GM18907 (cell line): ENCODE results near the gene CDC14B.
"Not testable (repeated sequence)": the region's sequence is repeated elsewhere in the genome, so short reads cannot be mapped to it uniquely, and the experiment has no call there.

Source experiments
- ATAC-seq: cut with Tn5 transposase; IDR thresholded peaks from one replicate; pipeline ENCODE4 v1.9.1; 2021; ENCODE audit warnings: mild to moderate bottlenecking, moderate library complexity; ENCODE audit not compliant: unreplicated experiment

Gene CDC14B

GRCh38 chr9:96503918-96504317 lies 115.7 kb downstream of the CDC14B start:
- ATAC-seq, result no peak

- ATAC-seq, result not testable (repeated sequence)
Observed at GRCh38 chr9:96503374-96503748, 116.3 kb downstream of the CDC14B start.

- ATAC-seq, result no peak
Observed at GRCh38 chr9:96502539-96503373, 116.9 kb downstream of the CDC14B start.

- ATAC-seq, result no peak
Observed at GRCh38 chr9:96501633-96502538, 117.8 kb downstream of the CDC14B start.

GRCh38 chr9:96500696-96501632 lies 118.7 kb downstream of the CDC14B start:
- ATAC-seq, result no peak

- ATAC-seq, result no peak
Observed at GRCh38 chr9:96499257-96499656, 120.4 kb downstream of the CDC14B start.

- ATAC-seq, result no peak
Observed at GRCh38 chr9:96498796-96499195, 120.8 kb downstream of the CDC14B start.

GRCh38 chr9:96497117-96497399 lies 122.6 kb downstream of the CDC14B start:
- ATAC-seq, result no peak

DNA sequence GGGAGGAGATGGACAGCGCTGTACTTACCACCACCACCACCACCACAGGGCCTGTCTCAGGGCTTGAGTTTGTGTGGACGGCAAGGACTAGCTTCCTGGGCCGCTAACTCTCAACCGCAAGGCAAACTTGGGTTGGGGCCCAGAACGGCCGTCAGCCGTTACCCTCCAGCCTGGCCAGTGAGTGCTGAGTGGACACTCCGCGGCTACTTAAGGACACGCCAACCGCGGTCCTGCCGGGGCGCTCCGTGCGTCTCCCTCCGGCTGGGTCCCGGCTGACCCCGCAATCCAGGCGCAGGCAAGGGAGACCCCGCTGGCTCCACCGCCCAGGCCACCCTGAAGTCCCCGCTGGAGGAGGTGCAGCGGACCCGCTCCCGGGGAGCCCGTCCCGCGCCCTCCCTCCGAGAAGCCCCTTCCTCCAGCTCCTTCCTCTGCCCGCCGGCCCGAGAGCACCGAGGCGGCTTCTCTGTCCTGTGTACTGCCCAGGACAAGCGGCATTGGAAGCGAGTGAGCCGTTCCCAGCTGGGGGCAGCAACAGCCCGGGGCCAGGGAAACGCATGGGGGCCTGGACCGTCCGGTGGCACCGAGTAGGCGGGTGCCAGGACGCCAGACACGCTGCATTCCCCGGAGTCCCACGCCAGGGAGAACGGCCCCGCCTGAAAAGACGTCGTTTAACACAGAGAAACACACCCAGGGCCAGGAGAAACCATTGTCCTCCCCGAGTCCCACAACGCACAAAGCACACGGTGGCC lies 123.1 kb downstream of the CDC14B start:
- no peak for ATAC-seq

- ATAC-seq, result no peak
Observed at GRCh38 chr9:96495341-96495740, 124.3 kb downstream of the CDC14B start.

- ATAC-seq, result no peak
Observed at GRCh38 chr9:96494215-96494800, 125.3 kb downstream of the CDC14B start.

- no peak for ATAC-seq
Observed at GRCh38 chr9:96493757-96494156, 125.9 kb downstream of the CDC14B start.

GRCh38 chr9:96492993-96493531 lies 126.6 kb downstream of the CDC14B start:
- ATAC-seq, result no peak

GRCh38 chr9:96491880-96492525 lies 127.6 kb downstream of the CDC14B start:
- ATAC-seq, result no peak

GRCh38 chr9:96491079-96491879 lies 128.4 kb downstream of the CDC14B start:
- no peak for ATAC-seq

DNA sequence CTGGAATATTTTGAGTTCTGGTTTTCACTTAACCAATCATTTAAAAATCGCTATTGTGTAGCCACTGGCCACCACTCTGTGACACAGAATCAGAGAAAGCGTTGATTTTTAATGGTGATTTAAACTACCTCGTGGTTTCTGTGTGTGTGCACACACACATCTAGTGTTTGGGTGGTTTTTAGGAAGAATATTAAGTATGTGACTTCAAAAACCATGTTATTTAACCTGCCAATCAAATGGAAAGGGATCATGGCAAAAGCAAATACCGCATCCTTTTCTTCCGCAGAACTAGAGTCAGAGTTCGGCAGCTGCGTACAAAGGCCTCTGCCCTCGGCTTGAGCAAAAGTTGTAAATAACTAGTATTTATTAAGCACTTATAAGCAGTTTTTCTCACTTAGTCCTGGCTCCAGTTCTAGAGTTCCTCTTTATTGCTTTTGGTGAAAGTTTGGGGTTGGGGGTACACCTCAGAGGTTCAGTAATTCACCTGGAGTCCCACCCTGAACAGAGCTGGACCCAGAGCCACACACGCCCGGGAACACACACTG lies 129.0 kb downstream of the CDC14B start:
- ATAC-seq, result no peak

DNA sequence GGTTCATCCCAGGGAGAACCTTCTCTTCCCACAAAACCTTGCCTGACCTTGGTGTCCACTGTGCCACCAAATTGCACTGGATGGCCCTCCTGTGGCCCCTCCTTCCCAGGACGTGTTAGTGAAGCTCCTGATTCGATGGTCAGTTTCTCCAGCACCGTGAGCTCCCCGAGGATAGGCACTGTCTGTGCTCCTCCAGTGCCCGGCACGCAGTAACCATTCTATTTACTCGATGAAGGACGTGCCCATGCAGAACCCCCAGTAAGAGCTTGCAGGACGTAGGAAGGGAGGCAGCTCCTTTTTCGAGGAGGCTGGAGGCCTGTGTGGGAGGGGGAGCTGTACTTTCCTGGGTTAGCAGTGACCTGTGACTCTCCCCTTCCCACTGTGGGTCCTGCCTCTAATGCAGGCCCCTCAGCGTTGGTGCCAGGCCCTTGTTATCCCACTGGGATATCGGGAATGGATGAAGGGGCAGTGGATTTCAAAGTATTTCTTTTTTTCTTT lies 130.1 kb downstream of the CDC14B start:
- ATAC-seq, result no peak

- no peak for ATAC-seq
Observed at GRCh38 chr9:96487949-96488348, 131.7 kb downstream of the CDC14B start.
